Glutamatergic neuron (in vitro differentiated cells): ENCODE data around the gene TTI1. TPM values are rescaled to one million over a fixed set of nuclear protein-coding genes. Genes with fewer than 3 reads are reported as not detected.

Source experiments
- DNase-seq: peaks from one replicate; pipeline ENCODE4 v3.0.0; 2022
- H3K27ac Mint-ChIP-seq: one replicate; pipeline ENCODE4 v1.8.0; 2020; ENCODE audit warnings: mild to moderate bottlenecking, mixed read lengths, inconsistent platforms; ENCODE audit not compliant: unreplicated experiment
- H3K27me3 Mint-ChIP-seq: one replicate; pipeline ENCODE4 v1.8.0; 2020; ENCODE audit warnings: mild to moderate bottlenecking, moderate library complexity, mixed read lengths, inconsistent platforms; ENCODE audit not compliant: unreplicated experiment
- H3K36me3 Mint-ChIP-seq: one replicate; pipeline ENCODE4 v1.8.0; 2020; ENCODE audit warnings: mild to moderate bottlenecking, mixed read lengths, inconsistent platforms; ENCODE audit not compliant: unreplicated experiment
- H3K4me1 Mint-ChIP-seq: one replicate; pipeline ENCODE4 v1.8.0; 2020; ENCODE audit warnings: mild to moderate bottlenecking, low read depth, mixed read lengths, inconsistent platforms; ENCODE audit not compliant: unreplicated experiment
- H3K4me3 Mint-ChIP-seq: one replicate; pipeline ENCODE4 v1.8.0; 2020; ENCODE audit warnings: mild to moderate bottlenecking, mixed read lengths, inconsistent platforms; ENCODE audit not compliant: unreplicated experiment
- H3K9me3 Mint-ChIP-seq: one replicate; pipeline ENCODE4 v1.8.0; 2020; ENCODE audit warnings: mild to moderate bottlenecking, moderate library complexity, mixed read lengths, inconsistent platforms; ENCODE audit not compliant: unreplicated experiment
- total RNA-seq: library from RNA; stranded (reverse); fragmentation: NEBNext Ultra II Directional; extraction: Animal tissue kit (Norgen Biotek cat#: 25700); gene quantifications from one replicate; pipeline ENCODE4 v1.2.1, GENCODE V29; 2021; ENCODE audit not compliant: unreplicated experiment
- TF ChIP-seq, protein P1 (sequence below): fragments of 200-600 bp; sonication (generic); IDR thresholded peaks from one replicate; pipeline ENCODE4 v1.5.0; 2021; ENCODE audit not compliant: partially characterized antibody, unreplicated experiment

TTI1 gene
- total RNA-seq, 1 donor from 2014 or later, result 22.9 TPM

GRCh38 chr20:37961066-37961465 lies 72.2 kb downstream of the TTI1 start:
- Mint-ChIP-seq H3K27me3 (no peaks in the 10 kb centered on the region), H3K27ac (no peak overlapping the region), H3K4me3 (no peak overlapping the region), H3K36me3 (no peaks in the 10 kb centered on the region), H3K9me3 (peaks cover 3% of the 10 kb centered on the region), H3K4me1 (peaks cover 2% of the 10 kb centered on the region)
- DNase-seq, result no peak
- TF ChIP-seq, protein P1, sequence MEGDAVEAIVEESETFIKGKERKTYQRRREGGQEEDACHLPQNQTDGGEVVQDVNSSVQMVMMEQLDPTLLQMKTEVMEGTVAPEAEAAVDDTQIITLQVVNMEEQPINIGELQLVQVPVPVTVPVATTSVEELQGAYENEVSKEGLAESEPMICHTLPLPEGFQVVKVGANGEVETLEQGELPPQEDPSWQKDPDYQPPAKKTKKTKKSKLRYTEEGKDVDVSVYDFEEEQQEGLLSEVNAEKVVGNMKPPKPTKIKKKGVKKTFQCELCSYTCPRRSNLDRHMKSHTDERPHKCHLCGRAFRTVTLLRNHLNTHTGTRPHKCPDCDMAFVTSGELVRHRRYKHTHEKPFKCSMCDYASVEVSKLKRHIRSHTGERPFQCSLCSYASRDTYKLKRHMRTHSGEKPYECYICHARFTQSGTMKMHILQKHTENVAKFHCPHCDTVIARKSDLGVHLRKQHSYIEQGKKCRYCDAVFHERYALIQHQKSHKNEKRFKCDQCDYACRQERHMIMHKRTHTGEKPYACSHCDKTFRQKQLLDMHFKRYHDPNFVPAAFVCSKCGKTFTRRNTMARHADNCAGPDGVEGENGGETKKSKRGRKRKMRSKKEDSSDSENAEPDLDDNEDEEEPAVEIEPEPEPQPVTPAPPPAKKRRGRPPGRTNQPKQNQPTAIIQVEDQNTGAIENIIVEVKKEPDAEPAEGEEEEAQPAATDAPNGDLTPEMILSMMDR, result no peak

DNA sequence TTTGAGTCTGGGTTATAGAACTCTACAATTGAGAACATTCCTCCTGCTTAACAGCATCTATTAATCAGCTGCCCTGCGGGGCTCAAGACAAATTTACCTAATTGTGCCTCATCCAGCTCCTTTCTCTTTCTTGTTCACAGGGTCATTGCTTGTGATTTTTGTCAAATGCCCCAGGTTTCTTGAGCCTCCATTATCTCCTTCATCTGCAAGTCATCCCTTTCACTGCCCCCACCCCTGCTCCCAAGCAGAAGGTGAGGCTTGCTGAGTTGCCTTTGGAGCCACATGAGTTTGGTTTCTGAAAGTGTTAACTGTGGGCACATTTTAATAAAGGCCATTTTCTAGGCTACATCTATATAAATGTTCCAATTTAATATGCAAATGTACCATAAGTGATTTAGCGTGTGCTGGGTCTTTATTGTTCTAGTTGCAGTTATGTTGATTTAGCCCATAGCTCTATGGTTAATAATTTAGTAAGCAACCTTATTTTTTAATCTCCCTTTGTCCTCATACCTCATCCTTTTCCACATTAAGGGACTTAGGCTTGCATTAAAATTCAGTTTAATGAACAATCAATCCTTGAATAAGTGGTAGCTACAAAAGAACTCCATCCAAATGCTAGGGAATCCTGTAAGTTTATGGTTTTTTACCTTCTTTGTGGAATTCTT lies 74.3 kb downstream of the TTI1 start:
- TF ChIP-seq, protein P1, result no peak
- Mint-ChIP-seq H3K27me3 (no peaks in the 10 kb centered on the region), H3K27ac (no peak overlapping the region), H3K36me3 (no peaks in the 10 kb centered on the region), H3K9me3 (peaks cover 2% of the 10 kb centered on the region), H3K4me1 (peaks cover 2% of the 10 kb centered on the region), H3K4me3 (no peak overlapping the region)
- no peak for DNase-seq

GRCh38 chr20:37956107-37956585 lies 77.1 kb downstream of the TTI1 start:
- H3K9me3 Mint-ChIP-seq, result no peaks in the 10 kb centered on the region
- TF ChIP-seq, protein P1, result no peak
- H3K27ac Mint-ChIP-seq, result no peak overlapping the region
- H3K27me3 Mint-ChIP-seq, result no peaks in the 10 kb centered on the region
- no peak for DNase-seq
- no peak overlapping the region for H3K4me3 Mint-ChIP-seq
- H3K4me1 Mint-ChIP-seq, result peaks cover 2% of the 10 kb centered on the region
- H3K36me3 Mint-ChIP-seq, result no peaks in the 10 kb centered on the region

- Mint-ChIP-seq H3K4me3 (no peak overlapping the region), H3K4me1 (peaks cover 2% of the 10 kb centered on the region), H3K27me3 (no peaks in the 10 kb centered on the region), H3K27ac (no peak overlapping the region), H3K9me3 (no peaks in the 10 kb centered on the region), H3K36me3 (no peaks in the 10 kb centered on the region)
- TF ChIP-seq, protein P1, result no peak
- no peak for DNase-seq
Measured at GRCh38 chr20:37955511-37955910, 77.7 kb downstream of the TTI1 start.

DNA sequence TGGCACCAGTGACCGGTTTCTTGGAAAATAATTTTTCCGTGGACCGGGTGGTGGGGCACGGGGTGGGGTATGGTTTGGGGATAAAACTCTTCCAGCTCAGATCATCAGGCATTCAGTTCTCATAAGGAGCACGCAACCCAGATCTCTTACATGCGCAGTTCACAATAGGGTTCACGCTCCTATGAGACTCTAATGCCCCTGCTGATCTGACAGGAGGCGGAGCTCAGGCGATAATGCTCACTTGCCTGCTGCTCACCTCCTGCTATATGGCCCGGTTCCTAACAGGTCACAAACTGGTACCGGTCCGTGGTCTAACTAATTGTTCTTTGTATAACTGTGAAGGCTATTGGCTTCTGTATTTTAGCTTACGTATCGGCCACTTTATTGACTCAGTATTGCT lies 78.6 kb downstream of the TTI1 start:
- DNase-seq, result no peak
- H3K27me3 Mint-ChIP-seq, result no peaks in the 10 kb centered on the region

More for the DNA sequence above, 78.6 kb downstream of the TTI1 start:
- no peaks in the 10 kb centered on the region for H3K36me3 Mint-ChIP-seq
- TF ChIP-seq, protein P1, result no peak
- H3K4me1 Mint-ChIP-seq, result peaks cover 2% of the 10 kb centered on the region
- no peak overlapping the region for H3K27ac Mint-ChIP-seq
- H3K4me3 Mint-ChIP-seq, result no peak overlapping the region
- no peaks in the 10 kb centered on the region for H3K9me3 Mint-ChIP-seq
